HCT116 (cell line): ENCODE results near the gene PROCA1. TPM values are rescaled to one million over a fixed set of nuclear protein-coding genes. Genes with fewer than 3 reads are reported as not detected.

Experiments
- ATAC-seq: fragments of 200-7000 bp; cut with Tn5 transposase; 2 replicates; pipeline ENCODE4 v1.9.1; 2020; ENCODE audit warnings: mild to moderate bottlenecking, moderate library complexity
- BruUV-seq: library from RNA; stranded (reverse); fragments of 400-500 nt; replicated peaks from 2 replicates; lab custom pipeline; 2021; lab: Mats Ljungman, UMichigan
- CTCF ChIA-PET: fragments of 300-600 bp; sonication (Branson Sonifier 250); formaldehyde crosslinking; loops from one replicate; lab custom pipeline; 2021; ENCODE audit warnings: antibody characterized with exemption; lab: Charles Lee
- POLR2A ChIA-PET: fragments of 300-600, 350-600 bp; sonication (Branson Sonifier 250); formaldehyde crosslinking; loops from one replicate; lab custom pipeline; 2021; ENCODE audit warnings: antibody characterized with exemption; lab: Charles Lee
- RAD21 ChIA-PET, 2 experiments: fragments of 300-600 bp; sonication (Branson Sonifier 250); formaldehyde crosslinking; loops; one replicate each; lab custom pipeline; 2023; ENCODE audit warnings: low total read pairs in 2 of 2; ENCODE audit not compliant: uncharacterized antibody in 2 of 2, unreplicated experiment in 2 of 2, low non-redundant PET in 1 of 2; lab: Charles Lee
- DNase-seq: peaks from one replicate; pipeline ENCODE4 v3.0.0-alpha.2; 2010; ENCODE audit warnings: low read depth, low spot score
- H2AFZ ChIP-seq: fragments of 200-600 bp; shearing (Covaris generic), sonication (generic); 2 replicates; pipeline ENCODE4 v1.6.1; 2017; ENCODE audit warnings: low read depth, mixed run types, mixed read lengths, antibody characterized with exemption, low read length; ENCODE audit not compliant: poor library complexity, severe bottlenecking
- H3K27ac ChIP-seq: 2 replicates; pipeline ENCODE4 v1.5.1; 2012; ENCODE audit warnings: low read depth, low read length
- H3K27me3 ChIP-seq: fragments of 200-600 bp; sonication (generic); 2 replicates; pipeline ENCODE4 v1.6.1; 2016; ENCODE audit warnings: mixed run types, low read length, mixed read lengths; ENCODE audit not compliant: insufficient read depth
- H3K36me3 ChIP-seq, 2 experiments: fragments of 200-500 bp in 1 of 2; fragments of 200-600 bp in 1 of 2; sonication (Bioruptor generic) in 1 of 2; sonication (generic) in 1 of 2; 2 replicates each; pipeline versions ENCODE4 v1.5.1 to v1.6.1; 2014 to 2016; ENCODE audit warnings: low read length in 2 of 2, inconsistent platforms in 1 of 2, mixed read lengths in 1 of 2, mixed run types in 1 of 2; ENCODE audit not compliant: insufficient read depth in 2 of 2, control insufficient read depth in 1 of 2
- H3K4me1 ChIP-seq, 2 experiments: fragments of 200-600 bp in 1 of 2; sonication (generic) in 1 of 2; 2 replicates each; pipeline versions ENCODE4 v1.5.1 to v1.6.1; 2012 to 2017; ENCODE audit warnings: low read length in 2 of 2, inconsistent platforms in 1 of 2, mild to moderate bottlenecking in 1 of 2, mixed read lengths in 1 of 2, mixed run types in 1 of 2, moderate library complexity in 1 of 2; ENCODE audit not compliant: insufficient read depth in 2 of 2, control insufficient read depth in 1 of 2
- H3K4me2 ChIP-seq: fragments of 200-600 bp; sonication (generic); 2 replicates; pipeline ENCODE4 v1.6.1; 2017; ENCODE audit warnings: mixed run types, low read length, mixed read lengths
- H3K4me3 ChIP-seq, 2 experiments: fragments of 200-600 bp in 1 of 2; sonication (generic) in 1 of 2; replicated peaks in 1 of 2; 2 replicates each; pipeline ENCODE4 v1.5.1; 2011 to 2016; ENCODE audit warnings: low read length in 2 of 2, control low read depth in 1 of 2, low read depth in 1 of 2, mild to moderate bottlenecking in 1 of 2, mixed read lengths in 1 of 2, mixed run types in 1 of 2
- H3K79me2 ChIP-seq: fragments of 200-600 bp; sonication (generic); 2 replicates; pipeline ENCODE4 v1.6.1; 2017; ENCODE audit warnings: mild to moderate bottlenecking, mixed run types, low read length, moderate library complexity, mixed read lengths; ENCODE audit not compliant: insufficient read depth
- H3K9ac ChIP-seq: fragments of 200-600 bp; sonication (generic); 2 replicates; pipeline ENCODE4 v1.6.1; 2016; ENCODE audit warnings: low read length, mixed read lengths
- H3K9me2 ChIP-seq: fragments of 200-600 bp; sonication (generic), shearing (Covaris generic); 2 replicates; pipeline ENCODE4 v1.6.1; 2017; ENCODE audit warnings: mixed run types, mild to moderate bottlenecking, moderate library complexity; ENCODE audit not compliant: insufficient read depth
- H3K9me3 ChIP-seq, 2 experiments: fragments of 200-500 bp in 1 of 2; fragments of 200-600 bp in 1 of 2; sonication (Bioruptor generic) in 1 of 2; sonication (generic) in 1 of 2; 2 replicates each; pipeline ENCODE4 v1.6.1; 2014 to 2017; ENCODE audit warnings: low read length in 2 of 2, mixed read lengths in 2 of 2, inconsistent platforms in 1 of 2, low read depth in 1 of 2, mild to moderate bottlenecking in 1 of 2, mixed run types in 1 of 2, moderate library complexity in 1 of 2; ENCODE audit not compliant: control insufficient read depth in 1 of 2, insufficient read depth in 1 of 2
- H4K20me1 ChIP-seq: fragments of 200-600 bp; sonication (generic), shearing (Covaris generic); 2 replicates; pipeline ENCODE4 v1.6.1; 2017; ENCODE audit warnings: mixed run types, mild to moderate bottlenecking, moderate library complexity; ENCODE audit not compliant: insufficient read depth
- CBX3 ChIP-seq: IDR thresholded peaks from 2 replicates; pipeline ENCODE4 v1.6.1; 2012; ENCODE audit warnings: low read depth
- CEBPB ChIP-seq: IDR thresholded peaks from 2 replicates; pipeline ENCODE4 v1.6.1; 2012; ENCODE audit warnings: low read depth
- ELF1 ChIP-seq: IDR thresholded peaks from 2 replicates; pipeline ENCODE4 v1.6.1; 2012; ENCODE audit warnings: low read depth, borderline replicate concordance
- EZH2 ChIP-seq: fragments of 200-600 bp; sonication (generic); IDR thresholded peaks from 2 replicates; pipeline ENCODE4 v1.6.1; 2017; ENCODE audit warnings: antibody characterized with exemption, mixed run types
- EZH2phosphoT487 ChIP-seq: fragments of 200-600 bp; IDR thresholded peaks from 2 replicates; pipeline ENCODE4 v1.6.1; 2018; ENCODE audit warnings: antibody characterized with exemption, borderline replicate concordance
- JUND ChIP-seq: IDR thresholded peaks from 2 replicates; pipeline ENCODE4 v1.6.1; 2012
- POLR2A ChIP-seq: IDR thresholded peaks from 2 replicates; pipeline ENCODE4 v1.7.0; 2011; ENCODE audit warnings: borderline replicate concordance; ENCODE audit not compliant: insufficient read depth, insufficient read length; ENCODE audit errors: extremely low read depth
- POLR2AphosphoS5 ChIP-seq: IDR thresholded peaks from 2 replicates; pipeline ENCODE4 v1.6.1; 2011; ENCODE audit warnings: mild to moderate bottlenecking, low read depth, low read length, moderate library complexity
- RAD21 ChIP-seq: IDR thresholded peaks from 2 replicates; pipeline ENCODE4 v1.6.1; 2012; ENCODE audit warnings: low read depth, mild to moderate bottlenecking
- REST ChIP-seq: IDR thresholded peaks from 2 replicates; pipeline ENCODE4 v1.6.1; 2012; ENCODE audit warnings: low read depth
- SP1 ChIP-seq: IDR thresholded peaks from 2 replicates; pipeline ENCODE4 v1.6.1; 2012; ENCODE audit warnings: low read depth
- SRF ChIP-seq: IDR thresholded peaks from 2 replicates; pipeline ENCODE4 v1.6.1; 2012; ENCODE audit warnings: low read depth
- ZBTB33 ChIP-seq: IDR thresholded peaks from 2 replicates; pipeline ENCODE4 v1.6.1; 2011; ENCODE audit warnings: mild to moderate bottlenecking, low read length, moderate library complexity; ENCODE audit not compliant: insufficient replicate concordance; ENCODE audit errors: extremely low read depth
- ZNF274 ChIP-seq: fragments of 200-500 bp; sonication (Bioruptor generic); IDR thresholded peaks from 2 replicates; pipeline ENCODE4 v1.6.1; 2014; ENCODE audit warnings: mild to moderate bottlenecking, low read depth, low read length, inconsistent platforms
- intact Hi-C: fragments of 100-400 bp; cut with micrococcal nuclease; formaldehyde crosslinking; loops from 2 replicates; pipeline ENCODE4 v1.10.0; 2022
- total RNA-seq: library from RNA; stranded (reverse); gene quantifications from one replicate; pipeline ENCODE4 v1.2.1, GENCODE V29; 2021; ENCODE audit not compliant: unreplicated experiment

Gene PROCA1
- total RNA-seq, 1 experiment from 2014 or later = 0.96 TPM

- RAD21 ChIA-PET = no interaction called here
- H3K27ac ChIP-seq = no peak overlapping the region
- no peaks in the 10 kb centered on the region for H3K79me2 ChIP-seq
- no peak overlapping the region for H2AFZ ChIP-seq
- H3K9me3 ChIP-seq = no peaks in the 10 kb centered on the region
- no peaks in the 10 kb centered on the region for H4K20me1 ChIP-seq
- no peak for ATAC-seq
- TF ChIP-seq RAD21 (no peak), SP1 (no peak), EZH2 (no peak), SRF (no peak), POLR2AphosphoS5 (no peak), POLR2A (no peak), JUND (no peak), ZNF274 (no peak), ELF1 (no peak), EZH2phosphoT487 (no peak), CEBPB (no peak), ZBTB33 (no peak), REST (no peak), CBX3 (no peak)
- no peaks in the 10 kb centered on the region for H3K27me3 ChIP-seq
- no peaks in the 10 kb centered on the region for H3K9me2 ChIP-seq
- no peak overlapping the region for H3K4me3 ChIP-seq
- no peaks in the 10 kb centered on the region for H3K4me1 ChIP-seq
- no peak overlapping the region for H3K4me2 ChIP-seq
- no peak overlapping the region for H3K9ac ChIP-seq
- intact Hi-C loops = no loop called here
- no TSS peak for BruUV-seq
- H3K36me3 ChIP-seq = peaks cover 85 to 91% of the 10 kb centered on the region in 2 experiments
- POLR2A ChIA-PET = no interaction called here
- DNase-seq = no peak
- CTCF ChIA-PET = no interaction called here
Observed at GRCh38 chr17:28686296-28686695, 25.4 kb downstream of the PROCA1 start.
